ENCODE results near the gene UNC13A.

DNA sequence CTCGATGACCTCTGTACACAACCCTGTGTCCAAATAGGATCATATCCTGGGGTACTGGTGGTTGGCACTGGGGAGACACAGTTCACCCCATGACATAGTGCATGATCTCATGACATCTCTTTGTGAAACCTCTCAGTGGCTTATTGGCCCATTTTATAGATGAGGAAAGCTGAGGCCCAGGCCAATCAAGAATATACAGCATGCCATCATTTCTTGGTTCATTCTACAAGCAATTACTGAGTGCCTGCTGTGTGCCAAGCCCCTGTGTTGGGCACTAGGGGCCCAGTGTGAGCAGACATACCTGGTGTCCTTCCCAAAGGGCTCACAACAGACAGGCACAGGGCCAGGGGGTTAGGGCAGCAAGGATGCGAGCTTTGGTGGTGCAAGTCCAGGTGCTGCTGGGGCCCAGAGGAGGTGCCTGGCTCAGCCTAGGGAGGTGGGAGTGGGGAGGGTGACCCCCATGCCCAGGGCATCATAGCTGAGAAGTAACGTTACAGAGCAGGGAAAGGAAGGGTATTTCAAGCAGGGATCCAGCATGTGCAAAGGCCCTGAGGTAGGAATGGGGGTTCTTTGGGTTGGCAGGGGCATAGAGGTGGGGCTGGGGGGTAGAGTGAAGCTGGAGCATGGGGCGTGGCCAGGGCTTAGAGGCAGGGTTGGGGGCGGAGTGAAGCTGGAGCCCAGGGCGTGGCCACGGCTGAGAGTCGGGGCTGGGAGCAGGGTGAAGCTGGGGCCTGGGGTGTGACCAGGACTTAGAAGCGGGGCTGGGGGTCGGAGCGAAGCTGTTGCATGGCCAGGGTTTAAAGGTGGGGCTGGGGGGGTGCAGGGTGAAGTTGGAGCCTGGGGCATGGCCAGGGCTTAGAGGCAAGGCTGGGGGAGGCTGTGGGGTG lies 112.0 kb downstream of the UNC13A start:
- TF ChIP-seq, protein P1, sequence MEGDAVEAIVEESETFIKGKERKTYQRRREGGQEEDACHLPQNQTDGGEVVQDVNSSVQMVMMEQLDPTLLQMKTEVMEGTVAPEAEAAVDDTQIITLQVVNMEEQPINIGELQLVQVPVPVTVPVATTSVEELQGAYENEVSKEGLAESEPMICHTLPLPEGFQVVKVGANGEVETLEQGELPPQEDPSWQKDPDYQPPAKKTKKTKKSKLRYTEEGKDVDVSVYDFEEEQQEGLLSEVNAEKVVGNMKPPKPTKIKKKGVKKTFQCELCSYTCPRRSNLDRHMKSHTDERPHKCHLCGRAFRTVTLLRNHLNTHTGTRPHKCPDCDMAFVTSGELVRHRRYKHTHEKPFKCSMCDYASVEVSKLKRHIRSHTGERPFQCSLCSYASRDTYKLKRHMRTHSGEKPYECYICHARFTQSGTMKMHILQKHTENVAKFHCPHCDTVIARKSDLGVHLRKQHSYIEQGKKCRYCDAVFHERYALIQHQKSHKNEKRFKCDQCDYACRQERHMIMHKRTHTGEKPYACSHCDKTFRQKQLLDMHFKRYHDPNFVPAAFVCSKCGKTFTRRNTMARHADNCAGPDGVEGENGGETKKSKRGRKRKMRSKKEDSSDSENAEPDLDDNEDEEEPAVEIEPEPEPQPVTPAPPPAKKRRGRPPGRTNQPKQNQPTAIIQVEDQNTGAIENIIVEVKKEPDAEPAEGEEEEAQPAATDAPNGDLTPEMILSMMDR (IDR thresholded peaks at IDR 0.05 in 2 of 3, conservative IDR thresholded peaks at IDR 0.05 in 1 of 3; ENCODE audit: borderline replicate concordance in 1 of 3, insufficient read depth in 1 of 3, low read depth in 2 of 3, low read length in 2 of 3), result no peak
- TF ChIP-seq POLR2A (IDR thresholded peaks at IDR 0.05; ENCODE audit: borderline replicate concordance, extremely low read depth, insufficient read depth, insufficient read length) (no peak), EZH2 (IDR thresholded peaks at IDR 0.05) (no peak), SIN3A (IDR thresholded peaks at IDR 0.05; ENCODE audit: low read depth) (no peak), POLR2AphosphoS5 (IDR thresholded peaks at IDR 0.05; ENCODE audit: low read depth, low read length) (no peak), SP1 (IDR thresholded peaks at IDR 0.05; ENCODE audit: low read depth) (no peak), ZFX (IDR thresholded peaks at IDR 0.05) (no peak), ELF1 (IDR thresholded peaks at IDR 0.05; ENCODE audit: borderline replicate concordance, low read depth) (no peak), RAD21 (IDR thresholded peaks at IDR 0.05; ENCODE audit: low read depth) (no peak), TCF7L2 (IDR thresholded peaks at IDR 0.05; ENCODE audit: borderline replicate concordance, extremely low read depth, insufficient read depth, insufficient read length) (no peak)
- TF ChIP-seq, protein P2, sequence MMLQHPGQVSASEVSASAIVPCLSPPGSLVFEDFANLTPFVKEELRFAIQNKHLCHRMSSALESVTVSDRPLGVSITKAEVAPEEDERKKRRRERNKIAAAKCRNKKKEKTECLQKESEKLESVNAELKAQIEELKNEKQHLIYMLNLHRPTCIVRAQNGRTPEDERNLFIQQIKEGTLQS (IDR thresholded peaks at IDR 0.05), result no peak
- TF ChIP-seq, protein P3, sequence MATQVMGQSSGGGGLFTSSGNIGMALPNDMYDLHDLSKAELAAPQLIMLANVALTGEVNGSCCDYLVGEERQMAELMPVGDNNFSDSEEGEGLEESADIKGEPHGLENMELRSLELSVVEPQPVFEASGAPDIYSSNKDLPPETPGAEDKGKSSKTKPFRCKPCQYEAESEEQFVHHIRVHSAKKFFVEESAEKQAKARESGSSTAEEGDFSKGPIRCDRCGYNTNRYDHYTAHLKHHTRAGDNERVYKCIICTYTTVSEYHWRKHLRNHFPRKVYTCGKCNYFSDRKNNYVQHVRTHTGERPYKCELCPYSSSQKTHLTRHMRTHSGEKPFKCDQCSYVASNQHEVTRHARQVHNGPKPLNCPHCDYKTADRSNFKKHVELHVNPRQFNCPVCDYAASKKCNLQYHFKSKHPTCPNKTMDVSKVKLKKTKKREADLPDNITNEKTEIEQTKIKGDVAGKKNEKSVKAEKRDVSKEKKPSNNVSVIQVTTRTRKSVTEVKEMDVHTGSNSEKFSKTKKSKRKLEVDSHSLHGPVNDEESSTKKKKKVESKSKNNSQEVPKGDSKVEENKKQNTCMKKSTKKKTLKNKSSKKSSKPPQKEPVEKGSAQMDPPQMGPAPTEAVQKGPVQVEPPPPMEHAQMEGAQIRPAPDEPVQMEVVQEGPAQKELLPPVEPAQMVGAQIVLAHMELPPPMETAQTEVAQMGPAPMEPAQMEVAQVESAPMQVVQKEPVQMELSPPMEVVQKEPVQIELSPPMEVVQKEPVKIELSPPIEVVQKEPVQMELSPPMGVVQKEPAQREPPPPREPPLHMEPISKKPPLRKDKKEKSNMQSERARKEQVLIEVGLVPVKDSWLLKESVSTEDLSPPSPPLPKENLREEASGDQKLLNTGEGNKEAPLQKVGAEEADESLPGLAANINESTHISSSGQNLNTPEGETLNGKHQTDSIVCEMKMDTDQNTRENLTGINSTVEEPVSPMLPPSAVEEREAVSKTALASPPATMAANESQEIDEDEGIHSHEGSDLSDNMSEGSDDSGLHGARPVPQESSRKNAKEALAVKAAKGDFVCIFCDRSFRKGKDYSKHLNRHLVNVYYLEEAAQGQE (IDR thresholded peaks at IDR 0.05; ENCODE audit: low read depth), result no peak

Data from HCT116 (cell line).